Measurements from ENCODE around the gene KMT5B. TPM values are rescaled to one million over a fixed set of nuclear protein-coding genes. Genes with fewer than 3 reads are reported as not detected.

Gene KMT5B
- total and polyA plus RNA-seq, 10 donors, result 12.3 to 52.8 (median 40.6) TPM

DNA sequence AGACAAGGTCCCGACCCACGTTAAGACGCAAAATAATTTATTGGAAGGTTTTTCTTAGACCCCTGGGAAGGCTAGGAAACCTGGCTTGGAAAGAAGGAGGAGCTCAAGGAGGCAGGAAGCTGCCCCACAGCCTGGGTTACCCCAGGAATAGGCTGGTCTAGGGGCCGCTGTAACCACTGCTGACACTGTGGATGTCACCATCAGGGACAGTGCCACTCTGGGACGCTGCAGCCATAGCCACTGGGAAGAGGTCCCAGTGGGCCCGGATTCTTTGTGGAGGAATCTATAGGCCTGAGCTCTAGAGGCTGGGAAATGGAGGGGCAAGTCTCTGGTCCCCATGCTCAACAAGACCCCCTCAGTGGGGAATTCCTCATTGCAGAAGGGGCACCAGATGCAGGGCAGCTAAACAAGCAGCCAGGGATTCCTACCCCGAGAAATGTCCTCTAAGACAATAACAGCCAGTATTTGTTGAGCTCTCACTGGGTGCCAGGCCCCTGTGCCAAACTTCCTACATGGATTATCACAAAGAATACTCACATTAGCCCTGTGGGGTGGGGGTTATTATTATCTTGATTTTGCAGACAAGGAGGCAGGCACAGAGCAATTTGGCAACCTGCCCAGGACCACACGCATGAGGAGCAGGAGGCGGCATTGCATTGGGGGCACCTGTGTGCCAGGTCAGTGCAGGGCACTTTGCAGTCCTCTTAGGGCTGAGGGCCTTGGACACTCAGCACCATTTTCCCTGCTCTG lies 72.4 kb downstream of the KMT5B start:
- Histone ChIP-seq H3K9me3 (no peaks in the 10 kb centered on the region), H3K4me3 (no peak overlapping the region), H3K4me1 (peaks cover 0 to 43% (median 26%) of the 10 kb centered on the region in 6 donors), H3K36me3 (no peaks in the 10 kb centered on the region), H3K27ac (no peak overlapping the region), H3K27me3 (replicated peaks in 1 of 7) (no peaks in the 10 kb centered on the region)
- TF ChIP-seq POLR2AphosphoS5 (IDR thresholded peaks at IDR 0.05) (no peak), POLR2A (IDR thresholded peaks at IDR 0.05) (no peak)
- TF ChIP-seq, protein P1, sequence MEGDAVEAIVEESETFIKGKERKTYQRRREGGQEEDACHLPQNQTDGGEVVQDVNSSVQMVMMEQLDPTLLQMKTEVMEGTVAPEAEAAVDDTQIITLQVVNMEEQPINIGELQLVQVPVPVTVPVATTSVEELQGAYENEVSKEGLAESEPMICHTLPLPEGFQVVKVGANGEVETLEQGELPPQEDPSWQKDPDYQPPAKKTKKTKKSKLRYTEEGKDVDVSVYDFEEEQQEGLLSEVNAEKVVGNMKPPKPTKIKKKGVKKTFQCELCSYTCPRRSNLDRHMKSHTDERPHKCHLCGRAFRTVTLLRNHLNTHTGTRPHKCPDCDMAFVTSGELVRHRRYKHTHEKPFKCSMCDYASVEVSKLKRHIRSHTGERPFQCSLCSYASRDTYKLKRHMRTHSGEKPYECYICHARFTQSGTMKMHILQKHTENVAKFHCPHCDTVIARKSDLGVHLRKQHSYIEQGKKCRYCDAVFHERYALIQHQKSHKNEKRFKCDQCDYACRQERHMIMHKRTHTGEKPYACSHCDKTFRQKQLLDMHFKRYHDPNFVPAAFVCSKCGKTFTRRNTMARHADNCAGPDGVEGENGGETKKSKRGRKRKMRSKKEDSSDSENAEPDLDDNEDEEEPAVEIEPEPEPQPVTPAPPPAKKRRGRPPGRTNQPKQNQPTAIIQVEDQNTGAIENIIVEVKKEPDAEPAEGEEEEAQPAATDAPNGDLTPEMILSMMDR (IDR thresholded peaks at IDR 0.05 in 8 of 11, conservative IDR thresholded peaks at IDR 0.05 in 3 of 11), result no peak
- no peak for DNase-seq
- 61 to 76% (median 72%) methylated on average over 8 to 9 of the region's 9 CpGs for WGBS, 5 donors
- intact Hi-C loops (cut with DNase I; ENCODE audit: low total_unique reads), result no loop called here

DNA sequence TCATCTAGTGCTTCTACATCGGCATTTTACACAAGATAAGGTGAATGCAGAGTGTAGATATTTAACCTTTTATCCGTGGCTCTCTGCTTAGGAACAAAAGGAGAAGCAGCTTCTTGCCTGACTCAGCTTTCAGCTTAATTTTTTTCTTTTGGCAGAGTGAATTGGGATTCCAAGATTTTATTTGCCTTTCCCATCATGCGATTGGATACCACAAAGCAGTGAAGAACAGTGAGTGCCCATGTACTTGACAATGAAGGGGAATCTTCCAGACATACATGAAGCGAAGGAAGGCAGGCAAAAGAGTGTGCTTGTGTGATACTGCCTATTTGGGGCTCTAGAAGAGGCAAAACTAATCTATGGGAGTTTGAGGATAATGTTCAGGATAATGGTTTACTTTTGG lies 74.9 kb downstream of the KMT5B start:
- no peaks in the 10 kb centered on the region for H3K27me3 ChIP-seq (replicated peaks in 1 of 7)
- 75 to 86% (median 83%) methylated on average over 4 of the region's 4 CpGs for WGBS, 5 donors
- no peak for DNase-seq
- no peak overlapping the region for H3K4me3 ChIP-seq
- H3K4me1 ChIP-seq, result peaks cover 0 to 25% (median 19%) of the 10 kb centered on the region in 6 donors
- peaks cover 0 to 6% (median 0%) of the 10 kb centered on the region in 8 donors for H3K9me3 ChIP-seq
- TF ChIP-seq POLR2A (IDR thresholded peaks at IDR 0.05), result no peak
- TF ChIP-seq, protein P1 (IDR thresholded peaks at IDR 0.05 in 8 of 11, conservative IDR thresholded peaks at IDR 0.05 in 3 of 11), result no peak
- H3K36me3 ChIP-seq, result no peaks in the 10 kb centered on the region
- no peak overlapping the region for H3K27ac ChIP-seq
- intact Hi-C loops (cut with DNase I; ENCODE audit: low total_unique reads), result no loop called here

DNA sequence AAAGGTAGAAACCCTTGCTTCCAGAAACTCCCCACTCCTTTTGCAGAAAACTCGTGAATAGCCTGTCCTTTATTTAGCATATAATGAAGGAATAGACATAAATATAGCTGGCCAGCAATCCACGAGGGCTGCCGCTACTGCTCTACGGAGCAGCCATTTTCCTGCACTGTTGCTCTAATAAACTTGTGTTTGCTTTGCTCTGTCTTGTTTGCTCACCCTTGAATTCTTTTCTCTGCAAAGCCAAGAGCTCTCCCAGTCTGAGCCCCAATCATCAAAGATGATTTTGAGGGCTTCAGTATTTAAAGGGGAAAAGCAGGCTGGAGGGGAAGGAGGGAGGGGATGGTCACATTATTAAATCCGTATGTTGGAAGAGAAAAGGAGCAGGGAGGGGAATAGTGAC lies 75.3 kb downstream of the KMT5B start:
- peaks cover 0 to 8% (median under 1%) of the 10 kb centered on the region in 8 donors for H3K9me3 ChIP-seq
- no peak overlapping the region for H3K27ac ChIP-seq
- H3K4me1 ChIP-seq, result peaks cover 0 to 25% (median 19%) of the 10 kb centered on the region in 6 donors
- no peak overlapping the region for H3K4me3 ChIP-seq
- WGBS, 5 donors, result 75 to 85% (median 79%) methylated on average over 5 of the region's 5 CpGs
- no peaks in the 10 kb centered on the region for H3K36me3 ChIP-seq
- TF ChIP-seq POLR2AphosphoS5 (IDR thresholded peaks at IDR 0.05) (no peak), POLR2A (IDR thresholded peaks at IDR 0.05) (no peak)
- TF ChIP-seq, protein P1 (IDR thresholded peaks at IDR 0.05 in 8 of 11, conservative IDR thresholded peaks at IDR 0.05 in 3 of 11), result no peak
- H3K27me3 ChIP-seq (replicated peaks in 1 of 7), result no peaks in the 10 kb centered on the region
- intact Hi-C loops (cut with DNase I; ENCODE audit: low total_unique reads), result no loop called here
- DNase-seq, result no peak

DNA sequence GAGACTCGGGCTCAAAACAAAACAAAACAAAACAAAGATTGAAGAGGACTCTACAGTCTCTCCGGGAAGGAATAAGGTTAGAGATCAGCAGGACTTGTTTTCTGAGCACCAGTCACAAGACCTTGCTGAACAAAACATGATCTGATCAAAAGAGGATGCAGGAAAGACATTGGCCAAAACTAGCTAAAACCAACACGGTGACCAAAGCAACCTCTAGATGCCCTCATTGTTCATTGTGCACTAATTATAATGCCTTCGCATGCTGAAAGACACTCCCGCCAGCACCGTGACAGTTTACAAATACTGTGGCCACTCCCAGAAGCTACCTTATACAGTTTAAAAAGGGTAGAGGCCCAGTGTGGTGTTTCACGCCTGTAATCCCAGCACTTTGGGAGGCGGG lies 76.2 kb downstream of the KMT5B start:
- H3K9me3 ChIP-seq, result peaks cover 0 to 18% (median 4%) of the 10 kb centered on the region in 8 donors
- no peak overlapping the region for H3K4me3 ChIP-seq
- TF ChIP-seq POLR2AphosphoS5 (IDR thresholded peaks at IDR 0.05) (no peak), POLR2A (IDR thresholded peaks at IDR 0.05) (no peak)
- TF ChIP-seq, protein P1 (IDR thresholded peaks at IDR 0.05 in 8 of 11, conservative IDR thresholded peaks at IDR 0.05 in 3 of 11), result no peak
- no peak overlapping the region for H3K27ac ChIP-seq
- intact Hi-C loops (cut with DNase I; ENCODE audit: low total_unique reads), result no loop called here
- H3K4me1 ChIP-seq, result peaks cover 0 to 16% (median 11%) of the 10 kb centered on the region in 6 donors
- DNase-seq, result no peak
- no peaks in the 10 kb centered on the region for H3K27me3 ChIP-seq (replicated peaks in 1 of 7)
- H3K36me3 ChIP-seq, result no peaks in the 10 kb centered on the region
- WGBS, 5 donors, result 78 to 92% (median 88%) methylated on average over 8 of the region's 8 CpGs
